Hepatocyte (in vitro differentiated cells): ENCODE measurements around the gene MTFR2. TPM values are rescaled to one million over a fixed set of nuclear protein-coding genes. Genes with fewer than 3 reads are reported as not detected.
A peak's percentile ranks its signal among the peaks of the same experiment; 100 is the strongest.

Experiments used
- DNase-seq: peaks from one replicate; pipeline ENCODE4 v3.0.0-alpha.2; 2016; ENCODE audit warnings: low spot score
- H2AFZ ChIP-seq: fragments of 200-600 bp; sonication (generic); 2 replicates; pipeline ENCODE4 v1.6.0; 2016; ENCODE audit warnings: antibody characterized with exemption, mild to moderate bottlenecking
- H3K27ac ChIP-seq: fragments of 200-600 bp; sonication (generic); 2 replicates; pipeline ENCODE4 v1.5.1; 2016; ENCODE audit warnings: mild to moderate bottlenecking
- H3K27me3 ChIP-seq: fragments of 200-600 bp; sonication (generic); 2 replicates; pipeline ENCODE4 v1.6.1; 2016
- H3K36me3 ChIP-seq: fragments of 200-600 bp; sonication (generic); replicated peaks from 2 replicates; pipeline ENCODE4 v1.5.1; 2016; ENCODE audit warnings: low read depth; ENCODE audit not compliant: insufficient read depth
- H3K4me1 ChIP-seq: fragments of 200-600 bp; sonication (generic); 2 replicates; pipeline ENCODE4 v1.5.1; 2016; ENCODE audit warnings: mild to moderate bottlenecking, moderate library complexity; ENCODE audit not compliant: insufficient read depth
- H3K4me2 ChIP-seq: fragments of 200-600 bp; sonication (generic); 2 replicates; pipeline ENCODE4 v1.6.0; 2016
- H3K4me3 ChIP-seq: fragments of 200-600 bp; sonication (generic); 2 replicates; pipeline ENCODE4 v1.5.1; 2016; ENCODE audit warnings: mild to moderate bottlenecking
- H3K79me2 ChIP-seq: fragments of 200-600 bp; sonication (generic); 2 replicates; pipeline ENCODE4 v1.6.0; 2017; ENCODE audit warnings: mild to moderate bottlenecking
- H3K9me2 ChIP-seq: fragments of 200-600 bp; sonication (generic); replicated peaks from 2 replicates; pipeline ENCODE4 v1.6.0; 2017; ENCODE audit warnings: mild to moderate bottlenecking; ENCODE audit not compliant: insufficient read depth
- H3K9me3 ChIP-seq: fragments of 200-600 bp; sonication (generic); 2 replicates; pipeline ENCODE4 v1.5.1; 2016; ENCODE audit warnings: low read depth, mild to moderate bottlenecking
- H4K20me1 ChIP-seq: fragments of 200-600 bp; sonication (generic); 2 replicates; pipeline ENCODE4 v1.6.0; 2016; ENCODE audit warnings: mild to moderate bottlenecking; ENCODE audit not compliant: insufficient read depth, poor library complexity, severe bottlenecking
- CTCF ChIP-seq: fragments of 200-600 bp; sonication (generic); IDR thresholded peaks from 2 replicates; pipeline ENCODE4 v1.5.1; 2016; ENCODE audit warnings: antibody characterized with exemption, mild to moderate bottlenecking; ENCODE audit not compliant: poor library complexity
- EZH2 ChIP-seq: fragments of 200-600 bp; sonication (generic); IDR thresholded peaks from 2 replicates; pipeline ENCODE4 v1.6.1; 2016; ENCODE audit warnings: antibody characterized with exemption, mild to moderate bottlenecking, borderline replicate concordance
- EZH2phosphoT487 ChIP-seq: fragments of 200-600 bp; sonication (generic); IDR thresholded peaks from one replicate; pipeline ENCODE4 v1.6.1; 2018; ENCODE audit warnings: antibody characterized with exemption, mild to moderate bottlenecking, low read depth, moderate library complexity; ENCODE audit not compliant: unreplicated experiment, severe bottlenecking
- WGBS: methylation state at CpG from one replicate; pipeline ENCODE4 v1.1.6; 2016; ENCODE audit warnings: low lambda C conversion rate; ENCODE audit errors: missing lambda C conversion rate; 5-methylcytosine and 5-hydroxymethylcytosine counted together
- polyA plus RNA-seq: library from polyadenylated mRNA; unstranded; fragments of >200 nt; fragmentation: Nextera tagmentation; extraction: Ambion mirVana; gene quantifications from 2 replicates; pipeline ENCODE4 v1.2.1, GENCODE V29; 2016
- total RNA-seq: library from RNA; depleted of rRNA; stranded (reverse); fragments of >200 nt; gene quantifications from 2 replicates; pipeline ENCODE4 v1.2.3, GENCODE V29; 2014

Gene MTFR2
- total and polyA plus RNA-seq, 2 experiments from 2014 or later = 0.43 to 0.69 TPM

- TF ChIP-seq EZH2 (no peak), EZH2phosphoT487 (no peak), CTCF (no peak)
- H3K4me3 ChIP-seq = no peak overlapping the region
- no peaks in the 10 kb centered on the region for H3K9me2 ChIP-seq
- no peak overlapping the region for H2AFZ ChIP-seq
- no peak overlapping the region for H3K4me2 ChIP-seq
- H3K27ac ChIP-seq = peak overlapping the region; percentile 32
- H4K20me1 ChIP-seq = no peaks in the 10 kb centered on the region
- 95% methylated on average over 2 of the region's 2 CpGs for WGBS
- H3K27me3 ChIP-seq = no peaks in the 10 kb centered on the region
- H3K79me2 ChIP-seq = no peaks in the 10 kb centered on the region
- no peak for DNase-seq
- no peaks in the 10 kb centered on the region for H3K9me3 ChIP-seq
- H3K4me1 ChIP-seq = peaks cover 21% of the 10 kb centered on the region
- no peaks in the 10 kb centered on the region for H3K36me3 ChIP-seq
Observed at GRCh38 chr6:136230219-136230853, 19.8 kb downstream of the MTFR2 start.

GRCh38 chr6:136228814-136229213 is 21.3 kb downstream of the MTFR2 start:
- TF ChIP-seq EZH2phosphoT487 (no peak), CTCF (no peak), EZH2 (no peak)
- no peak overlapping the region for H3K27ac ChIP-seq
- H3K9me2 ChIP-seq = no peaks in the 10 kb centered on the region
- H3K4me3 ChIP-seq = no peak overlapping the region
- no peaks in the 10 kb centered on the region for H3K79me2 ChIP-seq
- no peaks in the 10 kb centered on the region for H4K20me1 ChIP-seq
- 85% methylated on average over 2 of the region's 2 CpGs for WGBS
- peaks cover 21% of the 10 kb centered on the region for H3K4me1 ChIP-seq
- no peaks in the 10 kb centered on the region for H3K9me3 ChIP-seq
- no peaks in the 10 kb centered on the region for H3K36me3 ChIP-seq
- no peak overlapping the region for H3K4me2 ChIP-seq
- no peak overlapping the region for H2AFZ ChIP-seq
- no peaks in the 10 kb centered on the region for H3K27me3 ChIP-seq
- DNase-seq = no peak

GRCh38 chr6:136226674-136227377 is 23.3 kb downstream of the MTFR2 start:
- Histone ChIP-seq H3K4me1 (peaks cover 21% of the 10 kb centered on the region), H2AFZ (peak overlapping the region; percentile 68), H3K36me3 (no peaks in the 10 kb centered on the region), H3K4me3 (no peak overlapping the region), H3K4me2 (peak overlapping the region; percentile 73), H3K9me2 (no peaks in the 10 kb centered on the region), H4K20me1 (no peaks in the 10 kb centered on the region), H3K79me2 (no peaks in the 10 kb centered on the region), H3K9me3 (no peaks in the 10 kb centered on the region), H3K27ac (peak overlapping the region; percentile 86), H3K27me3 (no peaks in the 10 kb centered on the region)
- TF ChIP-seq CTCF (no peak), EZH2phosphoT487 (no peak), EZH2 (no peak)
- 65% methylated on average over 4 of the region's 4 CpGs for WGBS
- peak; percentile 67 for DNase-seq
